GM21529 (cell line): ENCODE measurements around the gene DPYD.

Experiments
- ATAC-seq: cut with Tn5 transposase; IDR thresholded peaks from one replicate; pipeline ENCODE4 v1.9.1; 2021; ENCODE audit not compliant: unreplicated experiment

DPYD gene

GRCh38 chr1:97560714-97561113 lies 360.1 kb downstream of the DPYD start:
- no peak for ATAC-seq

GRCh38 chr1:97553971-97554370 lies 366.9 kb downstream of the DPYD start:
- no peak for ATAC-seq

GRCh38 chr1:97551113-97551512 lies 369.7 kb downstream of the DPYD start:
- ATAC-seq: no peak

- no peak for ATAC-seq
These were observed 375.4 kb downstream of the DPYD start for GRCh38 chr1:97545446-97545845.

- ATAC-seq: no peak
These were observed 380.4 kb downstream of the DPYD start for GRCh38 chr1:97540346-97540888.

- no peak for ATAC-seq
These were observed 382.7 kb downstream of the DPYD start for GRCh38 chr1:97538113-97538512.

GRCh38 chr1:97533358-97533757 lies 387.5 kb downstream of the DPYD start:
- ATAC-seq: no peak

- no peak for ATAC-seq
These were observed 391.2 kb downstream of the DPYD start for GRCh38 chr1:97529600-97529999.

GRCh38 chr1:97524211-97524610 lies 396.6 kb downstream of the DPYD start:
- ATAC-seq: no peak

GRCh38 chr1:97516588-97516987 lies 404.2 kb downstream of the DPYD start:
- no peak for ATAC-seq

- ATAC-seq: no peak
These were observed 412.1 kb downstream of the DPYD start for GRCh38 chr1:97508653-97509218.

GRCh38 chr1:97507863-97508262 lies 413.0 kb downstream of the DPYD start:
- ATAC-seq: no peak

GRCh38 chr1:97506368-97506767 lies 414.5 kb downstream of the DPYD start:
- ATAC-seq: no peak

- peak; percentile 88 for ATAC-seq
These were observed 415.0 kb downstream of the DPYD start for GRCh38 chr1:97505816-97506215.

GRCh38 chr1:97505289-97505688 lies 415.5 kb downstream of the DPYD start:
- ATAC-seq: peak; percentile 13

- ATAC-seq: no peak
These were observed 418.5 kb downstream of the DPYD start for GRCh38 chr1:97502360-97502759.

GRCh38 chr1:97501628-97502027 lies 419.2 kb downstream of the DPYD start:
- no peak for ATAC-seq

- no peak for ATAC-seq
These were observed 420.1 kb downstream of the DPYD start for GRCh38 chr1:97500760-97501159.

GRCh38 chr1:97499667-97500066 lies 421.2 kb downstream of the DPYD start:
- no peak for ATAC-seq

GRCh38 chr1:97489834-97490233 lies 431.0 kb downstream of the DPYD start:
- no peak for ATAC-seq

- ATAC-seq: no peak
These were observed 432.3 kb downstream of the DPYD start for GRCh38 chr1:97488530-97488929.

- ATAC-seq: no peak
These were observed 438.8 kb downstream of the DPYD start for GRCh38 chr1:97482022-97482421.

- no peak for ATAC-seq
These were observed 453.4 kb downstream of the DPYD start for GRCh38 chr1:97467445-97467844.
